ENCODE results near the gene LYPD1.

The LYPD1 gene

GRCh38 chr2:132595186-132595585 lies 74.8 kb downstream of the LYPD1 start:
- no peak for DNase-seq (ENCODE audit: low spot score)

Measured in GM03348 (cell line).